AG04450 (cell line): Measurements from ENCODE around the gene SFT2D2. TPM values are rescaled to one million over a fixed set of nuclear protein-coding genes. Genes with fewer than 3 reads are reported as not detected.
"Not testable (repeated sequence)": the region's sequence is repeated elsewhere in the genome, so short reads cannot be mapped to it uniquely, and the experiment has no call there.

Source experiments
- CTCF ChIA-PET: fragments of 300-600, 350-600 bp; formaldehyde crosslinking; extraction: SDS; loops from one replicate; lab custom pipeline; 2022; ENCODE audit warnings: antibody characterized with exemption, inconsistent platforms; lab: Charles Lee
- POLR2A ChIA-PET: fragments of 350-600 bp; formaldehyde crosslinking; extraction: SDS; loops from one replicate; lab custom pipeline; 2021; ENCODE audit warnings: antibody characterized with exemption, inconsistent platforms; lab: Yijun Ruan, JAX
- DNase-seq: peaks from one replicate; pipeline ENCODE4 v3.0.0-alpha.2; 2011; ENCODE audit warnings: low read depth, low spot score
- H3K27ac ChIP-seq: one replicate; pipeline ENCODE4 v1.5.1; 2012; ENCODE audit warnings: low read depth, low read length, control low read depth
- H3K27me3 ChIP-seq: one replicate; pipeline ENCODE4 v1.6.0; 2012; ENCODE audit warnings: low read length; ENCODE audit not compliant: control insufficient read depth, insufficient read depth
- H3K4me3 ChIP-seq: 2 replicates; pipeline ENCODE4 v1.5.1; 2011; ENCODE audit warnings: mild to moderate bottlenecking, low read depth, low read length, control low read depth
- H3K9me3 ChIP-seq: 2 replicates; pipeline ENCODE4 v1.5.1; 2012; ENCODE audit warnings: low read length; ENCODE audit not compliant: control insufficient read depth, insufficient read depth
- CTCF ChIP-seq: IDR thresholded peaks from 2 replicates; pipeline ENCODE4 v1.5.1; 2011; ENCODE audit warnings: low read depth, low read length, control low read depth, inconsistent platforms
- polyA plus RNA-seq: library from polyadenylated mRNA; depleted of rRNA; stranded (reverse); fragments of >200 nt; gene quantifications from 2 replicates; pipeline ENCODE4 v1.2.3, GENCODE V29; 2011

SFT2D2 gene
- polyA plus RNA-seq, 1 experiment, result 28.4 TPM

- TF ChIP-seq CTCF, result no peak
- no peak overlapping the region for H3K4me3 ChIP-seq
- no peaks in the 10 kb centered on the region for H3K9me3 ChIP-seq
- POLR2A ChIA-PET, result no interaction called here
- DNase-seq, result no peak
- H3K27me3 ChIP-seq, result no peaks in the 10 kb centered on the region
- H3K27ac ChIP-seq, result no peak overlapping the region
- CTCF ChIA-PET, result no interaction called here
Measured at GRCh38 chr1:168199056-168199455, 26.7 kb upstream of the SFT2D2 start.

GRCh38 chr1:168202941-168203654 lies 22.7 kb upstream of the SFT2D2 start:
- POLR2A ChIA-PET, result no interaction called here
- DNase-seq, result no peak
- H3K4me3 ChIP-seq, result no peak overlapping the region
- no peaks in the 10 kb centered on the region for H3K9me3 ChIP-seq
- no peaks in the 10 kb centered on the region for H3K27me3 ChIP-seq
- CTCF ChIA-PET, result interaction anchor here (1.5 kb wide), 1 partner anchor 32 kb away, joined by 3 read pairs; no protein-coding TSS in a partner anchor
- H3K27ac ChIP-seq, result no peak overlapping the region
- no peak for TF ChIP-seq CTCF

- no peaks in the 10 kb centered on the region for H3K9me3 ChIP-seq
- H3K4me3 ChIP-seq, result no peak overlapping the region
- ChIA-PET POLR2A (no interaction called here), CTCF (no interaction called here)
- no peaks in the 10 kb centered on the region for H3K27me3 ChIP-seq
- no peak for TF ChIP-seq CTCF
- no peak overlapping the region for H3K27ac ChIP-seq
- DNase-seq, result no peak
Measured at GRCh38 chr1:168206111-168206510, 19.7 kb upstream of the SFT2D2 start.

- H3K27me3 ChIP-seq, H3K9me3 ChIP-seq, POLR2A ChIA-PET, DNase-seq, H3K4me3 ChIP-seq, H3K27ac ChIP-seq, CTCF ChIA-PET: not testable (repeated sequence)
Measured at GRCh38 chr1:168207673-168208072, 18.1 kb upstream of the SFT2D2 start.

GRCh38 chr1:168210312-168210711 lies 15.5 kb upstream of the SFT2D2 start:
- H3K27me3 ChIP-seq, result no peaks in the 10 kb centered on the region
- POLR2A ChIA-PET, result no interaction called here
- TF ChIP-seq CTCF, result no peak

More at GRCh38 chr1:168210312-168210711, 15.5 kb upstream of the SFT2D2 start:
- CTCF ChIA-PET, result no interaction called here
- Histone ChIP-seq H3K9me3 (no peaks in the 10 kb centered on the region), H3K4me3 (no peak overlapping the region), H3K27ac (no peak overlapping the region)
- DNase-seq, result no peak
